Spleen (tissue), 3 donors: ENCODE measurements around the gene YIF1B.

Source experiments
- POLR2A ChIP-seq, 3 donors: fragments of 450-650 bp; IDR thresholded peaks; one replicate each; pipeline ENCODE4 v1.5.1; 2017; ENCODE audit warnings: antibody characterized with exemption in 3 of 3, mild to moderate bottlenecking in 1 of 3
- POLR2AphosphoS5 ChIP-seq, 3 donors: sonication (generic); formaldehyde crosslinking; IDR thresholded peaks; one replicate each; pipeline ENCODE4 v1.5.1; 2017; ENCODE audit warnings: antibody characterized with exemption in 3 of 3

DNA sequence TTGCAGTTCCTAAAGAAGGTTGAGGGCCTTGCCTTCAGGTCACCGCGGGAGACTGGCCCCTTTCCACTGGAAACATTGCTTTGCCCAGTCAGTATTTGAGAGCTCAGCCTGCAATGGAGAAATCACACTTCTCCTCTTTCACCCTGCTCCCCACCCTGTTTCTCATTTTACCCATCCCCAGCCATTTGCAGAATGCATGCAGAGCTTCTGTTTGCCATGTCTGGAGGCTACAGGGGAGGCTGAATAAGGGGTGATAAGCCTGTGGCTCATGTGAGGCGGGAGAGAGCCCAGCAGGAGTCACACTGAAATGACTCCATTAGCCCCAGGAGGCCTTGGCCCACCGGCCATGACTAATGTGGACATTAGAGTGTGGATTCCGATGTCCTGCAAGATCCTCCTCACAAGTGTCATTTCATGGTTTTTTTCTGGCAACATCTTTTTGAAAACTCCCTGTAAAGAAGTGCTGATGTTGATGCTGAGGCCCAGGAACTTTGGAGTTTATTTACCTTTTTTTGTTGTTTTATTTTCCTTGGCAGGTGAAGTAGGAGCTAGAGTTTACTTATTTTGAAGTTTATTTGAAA is 45.1 kb downstream of the YIF1B start:
- TF ChIP-seq POLR2AphosphoS5 (IDR thresholded peaks at IDR 0.05) (no peak), POLR2A (IDR thresholded peaks at IDR 0.05) (no peak)
